ENCODE data around the gene SP140L.
"Not testable (repeated sequence)": the region's sequence is repeated elsewhere in the genome, so short reads cannot be mapped to it uniquely, and the experiment has no call there.

Gene SP140L

DNA sequence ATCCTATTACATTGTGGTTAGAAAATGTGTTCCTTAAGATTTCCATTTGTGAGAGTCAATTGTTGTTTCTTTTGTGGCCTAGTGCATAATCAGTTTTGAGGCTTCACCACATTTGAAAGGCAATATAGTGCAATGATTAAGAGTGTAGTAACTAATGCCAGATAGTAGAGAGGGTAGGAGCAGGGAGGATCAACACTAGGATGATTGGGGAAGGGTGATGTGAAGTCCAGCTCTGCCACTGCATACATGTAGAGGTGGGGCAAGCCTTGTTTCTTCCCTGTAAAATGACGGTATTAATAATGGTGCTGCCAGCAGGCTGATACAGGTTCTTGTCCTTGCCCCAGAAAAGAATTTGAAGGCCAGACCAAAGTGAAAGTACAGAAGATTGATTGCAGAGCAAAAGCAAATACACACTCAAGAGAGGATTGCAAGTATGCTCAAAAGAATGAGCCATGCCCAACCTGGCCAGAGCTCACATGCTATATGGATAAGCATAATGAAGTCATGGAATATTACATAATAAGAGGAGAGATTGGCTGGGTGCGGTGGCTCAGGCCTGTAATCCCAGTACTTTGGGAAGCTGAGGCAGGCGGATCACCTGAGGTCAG lies 97.0 kb downstream of the SP140L start:
- DNase-seq: no peak

DNA sequence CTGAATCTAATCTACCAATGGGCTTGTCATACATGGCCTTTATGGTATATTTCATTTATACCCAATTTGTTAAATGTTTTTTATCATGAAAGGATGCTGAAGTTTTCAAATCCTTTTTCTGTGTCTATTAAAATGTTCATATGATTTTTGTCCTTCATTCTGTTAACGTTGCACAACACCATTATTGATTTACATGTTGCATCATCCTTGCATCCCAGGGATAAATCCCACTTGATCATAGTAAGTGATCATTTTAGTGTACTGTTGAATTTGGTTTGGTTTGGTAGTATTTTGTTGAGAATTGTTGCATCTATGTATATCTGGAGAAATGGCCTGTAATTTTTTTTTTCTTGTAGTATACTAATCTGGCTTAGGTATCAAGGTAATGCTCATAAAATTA lies 98.4 kb downstream of the SP140L start:
- no peak for DNase-seq

DNA sequence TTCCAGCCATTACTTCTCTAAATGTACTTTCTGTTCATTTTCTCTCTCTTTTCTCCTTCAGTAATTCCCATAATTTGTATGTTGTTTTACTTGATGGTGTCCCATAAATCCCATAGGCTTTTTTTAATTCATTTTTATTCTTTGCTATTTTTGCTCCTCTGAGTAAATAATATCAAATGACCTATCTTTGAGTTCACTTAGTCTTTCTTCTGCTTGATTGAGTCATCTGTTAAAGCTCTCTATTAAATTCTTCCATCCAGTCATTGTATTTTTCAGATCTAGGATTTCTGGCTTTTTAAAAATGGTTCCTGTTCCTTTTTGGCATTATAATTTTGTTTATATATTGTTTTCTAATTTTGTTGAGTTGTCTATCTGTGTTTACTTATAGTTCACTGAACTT lies 102.5 kb downstream of the SP140L start:
- DNase-seq: no peak

DNA sequence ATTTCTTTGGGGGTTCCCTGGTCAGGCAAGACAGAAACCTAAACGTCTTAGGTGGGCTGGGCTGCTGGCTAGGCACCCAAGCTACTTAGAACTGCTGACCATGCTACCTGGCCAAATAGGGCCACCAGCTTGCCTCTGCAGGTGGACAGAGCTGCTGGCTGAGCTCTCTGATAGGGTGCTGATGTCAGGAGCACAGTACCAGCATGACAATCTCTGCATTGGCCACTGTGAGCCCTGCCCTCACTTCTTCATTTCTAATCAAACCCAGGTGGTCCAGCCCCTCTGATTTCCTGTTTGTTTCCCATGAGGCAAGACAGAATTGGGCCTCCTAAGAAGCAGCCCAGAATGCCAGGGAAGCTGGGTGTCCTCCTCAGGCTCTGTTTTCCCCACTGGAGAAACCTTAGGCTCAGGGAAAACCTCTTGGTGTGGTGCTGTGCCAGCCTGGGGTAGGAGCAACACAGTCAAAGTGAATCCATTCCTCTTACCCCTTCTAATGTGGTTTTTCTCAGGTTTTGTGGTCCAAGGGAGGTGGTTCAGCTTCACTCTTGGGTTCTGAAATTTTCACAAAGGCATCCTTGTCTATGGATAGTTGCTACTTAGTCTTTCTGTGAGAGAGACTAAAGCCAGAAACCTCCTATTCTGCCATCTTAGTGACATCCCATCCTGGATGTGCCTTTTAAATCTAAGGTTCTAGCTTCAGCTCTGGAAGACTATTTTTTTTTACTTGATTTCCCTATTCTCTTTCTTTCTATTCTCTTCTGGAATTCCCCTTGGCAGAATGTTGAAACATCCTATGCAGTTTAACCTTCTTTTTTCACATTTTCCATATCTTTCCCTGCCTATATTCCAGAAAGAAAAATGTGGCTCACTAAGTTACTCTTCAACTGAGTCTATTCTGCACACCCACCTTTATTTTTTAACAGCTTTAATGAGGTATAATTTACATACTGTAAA lies 104.2 kb downstream of the SP140L start:
- DNase-seq: no peak

DNA sequence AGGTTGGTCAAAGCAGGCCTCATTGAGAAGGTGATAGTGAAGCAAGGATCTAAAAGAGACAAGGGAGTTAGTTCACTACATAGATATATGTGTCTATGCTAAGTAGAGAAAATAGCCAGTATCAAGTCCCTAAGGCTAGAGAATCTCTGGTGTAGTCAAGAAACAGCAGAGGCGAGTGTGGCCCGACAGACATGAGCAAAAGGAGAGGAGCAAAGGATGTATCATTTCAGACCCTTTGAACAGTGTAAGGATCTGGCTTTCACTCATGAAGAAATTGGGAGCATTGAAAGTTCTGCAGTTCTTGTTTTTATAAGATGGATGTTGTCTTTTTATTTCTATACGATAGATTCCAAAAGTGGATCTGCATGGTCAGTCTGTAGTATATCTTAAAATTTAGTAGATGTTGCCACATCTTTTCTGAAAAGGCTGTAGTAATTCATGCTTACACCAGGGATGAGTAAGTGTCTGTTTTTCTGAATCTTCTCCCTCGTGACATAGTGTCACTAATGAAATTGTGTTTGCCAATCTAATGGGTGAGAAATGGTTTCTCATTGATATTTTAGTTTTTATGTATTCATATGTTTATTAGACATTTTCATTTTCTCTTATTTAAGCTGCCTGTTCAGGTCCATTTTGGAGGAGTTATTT lies 107.8 kb downstream of the SP140L start:
- no peak for DNase-seq

DNA sequence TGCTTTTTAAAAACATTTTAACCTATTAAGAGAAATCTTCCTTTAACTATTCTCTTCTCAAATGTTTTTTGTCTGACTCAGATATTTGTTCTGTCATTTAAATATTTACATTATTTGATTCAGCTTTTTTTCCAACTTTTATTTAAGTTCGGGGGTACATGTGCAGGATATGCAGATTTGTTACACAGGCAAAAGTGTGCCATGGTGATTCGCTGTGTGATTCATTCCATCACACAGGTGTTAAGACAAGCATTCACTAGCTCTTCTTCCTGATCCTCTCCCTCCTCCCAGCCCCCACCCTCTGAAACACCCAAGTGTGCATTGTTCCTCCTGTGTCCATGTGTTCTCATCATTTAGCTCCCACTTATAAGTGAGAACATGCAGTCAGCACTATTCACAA lies 108.4 kb downstream of the SP140L start:
- DNase-seq: no peak

DNA sequence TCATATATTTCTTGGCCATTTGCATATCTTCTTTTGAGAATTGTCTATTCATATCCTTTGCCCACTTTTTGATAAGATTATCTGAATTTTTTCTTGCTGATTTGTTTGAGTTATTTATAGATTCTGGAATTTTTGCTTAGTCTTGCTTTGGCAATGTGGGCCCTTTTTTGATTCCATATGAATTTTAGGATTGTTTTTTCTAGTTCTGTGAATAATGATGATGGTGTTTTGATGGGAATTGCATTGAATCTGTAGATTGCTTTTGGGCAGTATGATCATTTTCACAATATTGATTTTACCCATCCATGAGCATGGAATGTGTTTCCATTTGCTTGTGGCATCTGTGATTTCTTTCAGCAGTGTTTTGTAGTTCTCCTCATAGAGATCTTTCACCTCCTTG lies 112.1 kb downstream of the SP140L start:
- DNase-seq: not testable (repeated sequence)

DNA sequence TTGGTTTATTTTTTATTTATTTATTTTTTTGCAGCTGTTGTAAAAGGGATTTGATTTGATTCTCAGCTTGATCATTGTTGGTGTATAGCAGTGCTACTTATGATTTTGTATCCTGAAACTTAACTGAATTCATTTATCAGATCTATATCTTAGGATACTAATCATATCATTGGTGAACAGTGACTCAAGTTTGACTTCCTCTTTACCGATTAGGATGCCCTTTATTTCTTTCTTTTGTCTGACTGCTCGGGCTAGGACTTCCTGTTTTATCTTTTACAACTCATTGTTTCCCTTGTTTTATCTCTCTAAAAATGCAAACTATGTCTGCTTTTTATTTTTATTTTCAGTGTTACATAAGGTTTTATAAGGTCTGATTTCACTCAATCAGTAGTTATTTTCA lies 112.6 kb downstream of the SP140L start:
- DNase-seq: peak in 1 of 2 donors; percentile 68

DNA sequence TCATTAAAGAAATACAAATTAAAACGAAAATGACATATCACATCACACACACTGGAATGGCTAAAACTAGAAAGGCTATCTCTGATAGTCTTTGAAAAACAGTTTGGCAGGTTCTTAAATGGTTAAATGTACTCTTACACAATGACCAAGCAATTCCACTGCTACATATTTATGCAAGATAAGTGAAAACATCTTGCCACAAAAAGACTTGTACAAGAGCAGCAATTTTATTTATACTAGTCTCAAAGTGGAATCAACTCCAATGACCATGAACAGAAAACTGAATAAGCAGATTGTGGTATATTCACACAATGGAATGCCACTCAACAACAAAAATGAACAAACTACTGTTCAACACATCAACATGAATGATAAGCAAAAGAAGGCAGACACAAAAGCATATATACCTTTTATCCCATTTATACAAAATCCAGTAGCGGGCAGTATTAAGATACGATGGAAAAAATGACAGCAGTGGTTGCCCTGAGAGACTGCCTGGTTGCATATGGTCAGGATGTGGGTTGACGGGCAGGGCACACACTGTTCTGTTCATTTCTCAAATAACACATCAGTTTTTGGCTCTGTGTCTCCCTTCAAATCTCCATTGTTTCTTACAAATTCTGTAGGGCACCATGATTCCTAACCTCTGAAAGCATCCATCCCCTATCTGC lies 114.4 kb downstream of the SP140L start:
- peak in 1 of 2 donors; percentile 66 for DNase-seq

DNA sequence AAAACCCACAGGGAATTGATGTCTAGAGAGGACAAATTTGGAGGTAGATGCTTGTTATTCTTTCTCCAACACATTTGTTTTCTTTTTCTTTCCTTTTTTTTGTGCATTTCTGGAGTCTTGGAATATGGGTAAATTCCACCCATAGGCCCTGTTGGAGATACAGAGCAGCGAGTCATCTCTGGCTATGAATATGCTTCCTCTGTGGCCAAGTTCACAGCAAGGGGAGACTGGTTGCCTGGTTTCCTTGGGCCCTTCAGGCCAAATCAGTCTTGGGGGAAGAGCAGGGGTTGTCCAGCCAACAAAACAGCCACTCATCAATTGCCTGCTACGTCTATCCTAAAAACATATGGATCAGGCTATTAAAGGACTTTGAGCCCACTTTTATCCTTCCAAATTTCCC lies 116.5 kb downstream of the SP140L start:
- DNase-seq: no peak

DNA sequence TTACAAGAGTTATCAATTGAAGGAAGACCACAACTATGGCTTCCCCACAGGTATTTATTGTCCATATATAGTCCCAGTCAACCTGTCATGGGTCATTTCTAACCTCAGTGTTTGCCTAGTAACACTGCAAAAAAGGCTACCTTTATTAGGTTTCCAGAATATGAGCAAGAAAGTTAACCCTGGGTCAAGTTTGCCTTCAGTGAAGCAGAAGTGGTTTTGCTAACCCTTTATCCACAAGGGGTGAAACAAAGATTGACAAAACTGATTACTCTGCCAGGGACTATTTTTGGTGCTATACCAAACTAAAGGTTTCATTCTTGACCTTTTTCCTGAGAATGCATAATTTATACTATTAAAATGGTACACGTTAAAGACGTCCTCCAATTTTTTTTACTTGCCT lies 117.8 kb downstream of the SP140L start:
- DNase-seq: no peak

DNA sequence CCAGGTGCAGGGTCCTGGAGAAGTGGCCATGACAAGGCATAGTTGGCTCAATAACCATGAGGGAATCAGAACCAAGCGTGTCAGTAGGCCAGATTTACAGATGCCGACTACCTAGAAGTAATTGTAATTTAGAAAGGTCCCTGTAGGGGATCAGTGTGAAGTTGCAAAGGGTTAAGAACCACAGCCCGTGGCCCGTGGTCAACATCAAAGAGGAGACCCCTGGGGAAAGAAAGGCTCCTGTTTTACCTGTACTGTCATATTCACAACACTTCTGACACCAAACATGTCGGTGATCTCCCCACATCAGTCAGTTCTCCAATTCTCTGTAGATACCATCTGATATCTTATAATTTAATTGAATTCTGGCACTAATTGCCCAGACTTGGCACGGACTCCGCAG lies 120.0 kb downstream of the SP140L start:
- DNase-seq: no peak

DNA sequence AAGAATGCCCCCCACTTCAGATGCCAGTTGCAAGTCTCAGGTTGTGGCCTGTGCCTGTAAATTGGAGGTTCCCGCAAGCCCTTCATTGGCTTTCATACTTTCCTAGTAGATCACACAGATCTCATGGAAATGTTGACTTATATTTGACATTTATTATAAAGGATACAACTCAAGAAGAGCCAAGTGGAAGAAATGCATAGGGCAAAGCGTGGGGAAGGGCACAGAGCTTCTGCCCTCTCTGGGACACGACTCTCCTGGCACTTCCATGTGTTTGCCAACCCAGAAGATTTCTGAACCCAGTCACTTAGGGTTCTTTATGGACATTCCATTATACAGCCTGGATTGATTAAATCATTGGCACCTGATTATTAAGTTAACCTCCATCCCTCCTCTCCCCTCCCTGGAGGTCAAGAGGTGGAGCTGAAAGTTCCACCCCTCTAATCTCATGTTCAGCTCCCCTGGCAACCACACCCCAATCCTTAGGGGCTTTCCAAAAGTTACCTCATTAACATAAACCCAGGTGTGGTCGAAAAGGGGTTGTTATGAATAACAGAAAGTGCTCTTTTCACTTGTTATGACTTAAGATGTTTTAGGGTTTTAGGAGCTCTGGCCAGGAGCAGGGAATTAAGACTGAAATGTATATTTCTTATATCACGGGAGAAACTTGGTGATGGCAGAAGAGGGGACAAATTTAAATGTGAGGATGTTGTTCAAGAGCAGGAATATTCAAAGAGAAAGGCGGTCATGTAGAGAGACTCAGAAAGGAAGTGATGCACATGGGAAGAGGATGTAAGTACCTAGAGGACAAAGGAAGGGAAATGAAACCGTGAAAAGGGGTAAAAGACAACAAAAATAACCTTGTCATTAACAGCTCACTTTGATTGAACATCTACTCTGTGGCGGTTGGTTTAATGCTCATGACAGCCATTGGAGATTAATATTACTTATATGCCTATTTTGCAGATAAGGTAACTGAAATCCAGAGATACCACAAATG lies 120.8 kb downstream of the SP140L start:
- DNase-seq: no peak

DNA sequence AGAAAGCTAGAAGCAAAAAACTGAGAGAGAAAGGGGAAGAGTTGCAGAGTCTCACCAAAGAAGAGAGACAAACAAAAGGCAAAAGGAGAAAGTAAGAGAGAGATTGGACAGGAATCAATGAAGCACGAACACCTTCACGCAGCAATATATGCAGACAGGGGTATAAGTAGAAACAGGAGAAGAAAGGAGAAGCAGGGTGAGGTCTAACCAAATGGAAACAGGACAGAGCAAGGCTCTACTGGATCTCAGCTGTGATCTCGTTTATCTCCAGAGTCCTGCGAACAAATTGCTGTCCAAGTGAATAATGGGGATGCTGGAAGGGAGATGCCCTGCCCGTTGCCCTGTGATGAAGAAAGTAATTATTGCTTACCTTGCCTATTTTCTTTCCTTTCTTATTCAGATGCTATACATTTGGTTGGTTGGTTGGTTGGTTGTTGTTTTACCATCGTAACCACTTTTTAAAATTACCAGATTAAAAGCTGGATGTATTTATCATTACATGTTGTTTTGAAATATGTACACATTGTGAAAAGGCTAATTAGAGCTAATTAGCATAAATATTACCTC lies 123.0 kb downstream of the SP140L start:
- no peak for DNase-seq

DNA sequence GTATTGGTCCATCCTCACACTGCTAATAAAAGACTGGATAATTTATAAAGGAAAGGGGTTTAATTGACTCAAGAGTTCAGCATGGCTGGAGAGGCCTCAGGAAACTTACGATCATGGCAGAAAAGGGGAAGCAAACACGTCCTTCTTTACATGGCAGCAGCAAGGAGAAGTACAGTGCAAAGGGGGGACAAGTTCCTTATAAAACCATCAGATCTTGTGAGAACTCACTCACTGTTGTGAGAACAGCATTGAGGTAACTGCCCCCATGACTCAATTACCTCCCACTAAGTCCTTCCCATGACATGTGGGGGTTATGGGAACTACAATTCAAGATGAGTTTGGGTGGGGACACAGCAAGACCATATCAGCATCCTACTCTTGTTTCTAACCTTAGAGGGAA lies 126.0 kb downstream of the SP140L start:
- DNase-seq: no peak

Data from bone marrow (tissue), 2 donors.